Transverse colon (tissue), 4 donors: ENCODE measurements around the gene LRRN4CL. TPM values are rescaled to one million over a fixed set of nuclear protein-coding genes. Genes with fewer than 3 reads are reported as not detected.

Experiments used
- DNase-seq: peaks from one replicate; pipeline ENCODE4 v3.0.0-alpha.2; 2019
- H3K27ac ChIP-seq, 4 donors: fragments of 200-600 bp; sonication (generic); 2 replicates each; pipeline ENCODE4 v1.5.1; 2016 to 2018; ENCODE audit warnings: inconsistent platforms in 4 of 4
- H3K27me3 ChIP-seq: fragments of 200-600 bp; sonication (generic); 2 replicates; pipeline ENCODE4 v1.5.1; 2017; ENCODE audit warnings: inconsistent platforms
- H3K36me3 ChIP-seq, 4 donors: fragments of 200-600 bp; sonication (generic); 2 replicates each; pipeline ENCODE4 v1.5.1; 2017 to 2019; ENCODE audit warnings: inconsistent platforms in 4 of 4
- H3K4me1 ChIP-seq, 4 donors: fragments of 200-600 bp; sonication (generic); 2 replicates each; pipeline ENCODE4 v1.5.1; 2017 to 2020; ENCODE audit warnings: inconsistent platforms in 4 of 4
- H3K4me3 ChIP-seq, 4 donors: fragments of 200-600 bp; sonication (generic); 1 replicate in 1 of 4; 2 replicates in 3 of 4; pipeline versions ENCODE4 v1.5.1 to v1.6.1; 2017 to 2019; ENCODE audit warnings: inconsistent platforms in 4 of 4
- H3K9me3 ChIP-seq, 2 donors: fragments of 200-600 bp; sonication (generic); 2 replicates each; pipeline ENCODE4 v1.5.1; 2017 to 2019; ENCODE audit warnings: inconsistent platforms in 2 of 2
- EP300 ChIP-seq: sonication (generic); formaldehyde crosslinking; IDR thresholded peaks from one replicate; pipeline ENCODE4 v1.6.1; 2017; ENCODE audit warnings: antibody characterized with exemption, low read depth
- POLR2A ChIP-seq: fragments of 450-650 bp; IDR thresholded peaks from one replicate; pipeline ENCODE4 v1.6.1; 2016; ENCODE audit warnings: antibody characterized with exemption, mild to moderate bottlenecking, moderate library complexity
- POLR2AphosphoS5 ChIP-seq, 3 donors: sonication (generic); formaldehyde crosslinking; IDR thresholded peaks; one replicate each; pipeline ENCODE4 v1.6.1; 2016; ENCODE audit warnings: antibody characterized with exemption in 3 of 3
- WGBS, 2 donors: methylation state at CpG; one replicate each; pipeline ENCODE4 v1.1.5; 2018; ENCODE audit warnings: low coverage in 1 of 2; 5-methylcytosine and 5-hydroxymethylcytosine counted together
- in situ Hi-C, 4 donors: fragments of 200-750 bp; cut with MboI; loops; one replicate each; pipeline versions ENCODE4 v1.15.0 to v1.15.1; 2017; ENCODE audit warnings: low sequenced_read_pairs in 3 of 4, low pct_ligation_motif_present in 1 of 4, low pct_unique_long_range_greater_than_20kb in 1 of 4
- intact Hi-C: fragments of 100-400 bp; cut with DNase I; formaldehyde crosslinking; loops from one replicate; pipeline ENCODE4 v1.15.1; 2023; ENCODE audit warnings: low total_unique reads
- total RNA-seq, 4 donors: library from RNA; depleted of rRNA; stranded (reverse); fragments of >200 nt; gene quantifications; one replicate each; pipeline ENCODE4 v1.1.0, GENCODE V29; 2016
- TF ChIP-seq, protein P1 (sequence below), 5 experiments: fragments of 200-600 bp in 3 of 5; fragments of 450-650 bp in 2 of 5; sonication (generic) in 3 of 5; IDR thresholded peaks; 1 replicate in 2 of 5; 2 replicates in 3 of 5; pipeline ENCODE4 v1.5.1; 2016 to 2017; ENCODE audit warnings: antibody characterized with exemption in 5 of 5, inconsistent platforms in 3 of 5, mild to moderate bottlenecking in 2 of 5, moderate library complexity in 1 of 5

LRRN4CL gene
- total RNA-seq, 4 donors from 2014 or later: 8.2 to 24.7 (median 9.0) TPM

DNA sequence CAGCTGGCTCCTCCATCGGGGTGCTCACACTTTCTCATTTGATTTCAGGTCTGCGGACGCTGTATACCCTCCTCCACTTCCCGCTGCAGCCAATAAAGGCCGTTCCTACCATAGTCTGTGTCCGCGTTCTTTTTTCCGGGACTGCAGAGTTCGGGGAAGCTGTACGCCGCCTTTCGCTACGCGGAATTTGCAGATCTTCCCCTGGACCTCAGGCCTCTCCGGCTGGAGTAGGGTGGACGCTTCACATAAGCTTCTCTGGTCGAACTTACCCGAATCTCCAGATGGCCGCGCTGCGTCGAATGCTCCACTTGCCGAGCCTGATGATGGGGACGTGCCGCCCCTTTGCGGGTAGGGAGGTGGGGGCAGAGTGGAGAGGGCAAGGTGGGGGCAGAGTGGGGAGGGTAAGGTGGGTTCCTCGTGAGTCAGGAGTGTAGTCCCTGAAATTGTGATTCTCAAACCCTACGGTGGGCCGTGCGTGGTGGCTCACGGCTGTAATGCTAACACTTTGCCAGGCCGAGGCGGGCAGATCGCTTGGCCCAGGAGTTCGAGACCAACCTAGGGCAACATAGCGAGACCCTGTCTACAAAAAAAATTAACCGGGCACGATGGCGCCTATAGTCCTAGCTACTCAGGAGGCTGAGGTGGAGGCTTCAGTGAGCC is 23.6 kb downstream of the LRRN4CL start:
- Histone ChIP-seq H3K4me1 (peaks cover 18 to 56% (median 43%) of the 10 kb centered on the region in 4 donors), H3K27me3 (no peaks in the 10 kb centered on the region), H3K27ac (peak overlapping the region; percentile 93 to 97 (median 94)), H3K4me3 (peak overlapping the region; percentile 55 to 77 (median 68)), H3K36me3 (peaks cover 0 to 6% (median 0%) of the 10 kb centered on the region in 4 donors), H3K9me3 (no peaks in the 10 kb centered on the region)
- intact Hi-C loops (no loop called here), in situ Hi-C loops (no loop called here)
- peak; percentile 54 for DNase-seq
- WGBS, 2 donors: 2% methylated on average over 39 of the region's 39 CpGs; no CpG with 5 or more reads in 1 of the 2 donors
- TF ChIP-seq POLR2A: no peak

DNA sequence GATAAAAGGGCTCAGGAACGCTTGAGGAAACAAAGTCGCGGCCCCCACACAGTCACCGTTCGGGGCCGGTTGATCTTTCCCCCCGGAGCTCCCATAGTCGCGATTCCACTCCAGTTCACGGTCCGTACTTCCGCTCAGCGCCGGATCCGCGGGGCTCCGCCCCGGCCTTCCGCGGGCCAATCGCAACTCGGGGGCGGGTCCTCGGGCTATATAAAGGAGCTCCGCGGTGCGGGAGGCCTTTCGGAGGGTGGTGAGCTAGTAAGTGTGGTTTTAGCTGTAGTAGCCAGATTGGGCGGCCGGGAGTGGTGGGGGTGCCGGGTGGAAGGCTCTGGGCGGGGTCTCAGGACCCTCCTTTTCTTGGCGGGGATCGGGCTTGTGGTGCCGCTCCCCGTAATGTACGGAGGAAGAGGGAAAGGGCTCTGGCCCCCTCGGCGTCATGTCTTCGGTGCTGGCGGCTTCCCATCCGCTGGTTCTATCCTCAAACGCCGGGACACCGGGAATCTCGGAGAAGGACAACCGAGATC is 24.2 kb downstream of the LRRN4CL start, which contains the start of the genes C11orf98 and CSKMT:
TSS of gene C11orf98 (minus strand) at position 136 of the 524 bp plus-strand sequence. CDS start at position 95, 41 bp downstream.
TSS of gene CSKMT (plus strand) at position 238 of the 524 bp plus-strand sequence. CDS start 568 bp downstream, outside the sequence.
- peak; percentile 99 for TF ChIP-seq POLR2A
- TF ChIP-seq EP300: no peak
- TF ChIP-seq, protein P1, sequence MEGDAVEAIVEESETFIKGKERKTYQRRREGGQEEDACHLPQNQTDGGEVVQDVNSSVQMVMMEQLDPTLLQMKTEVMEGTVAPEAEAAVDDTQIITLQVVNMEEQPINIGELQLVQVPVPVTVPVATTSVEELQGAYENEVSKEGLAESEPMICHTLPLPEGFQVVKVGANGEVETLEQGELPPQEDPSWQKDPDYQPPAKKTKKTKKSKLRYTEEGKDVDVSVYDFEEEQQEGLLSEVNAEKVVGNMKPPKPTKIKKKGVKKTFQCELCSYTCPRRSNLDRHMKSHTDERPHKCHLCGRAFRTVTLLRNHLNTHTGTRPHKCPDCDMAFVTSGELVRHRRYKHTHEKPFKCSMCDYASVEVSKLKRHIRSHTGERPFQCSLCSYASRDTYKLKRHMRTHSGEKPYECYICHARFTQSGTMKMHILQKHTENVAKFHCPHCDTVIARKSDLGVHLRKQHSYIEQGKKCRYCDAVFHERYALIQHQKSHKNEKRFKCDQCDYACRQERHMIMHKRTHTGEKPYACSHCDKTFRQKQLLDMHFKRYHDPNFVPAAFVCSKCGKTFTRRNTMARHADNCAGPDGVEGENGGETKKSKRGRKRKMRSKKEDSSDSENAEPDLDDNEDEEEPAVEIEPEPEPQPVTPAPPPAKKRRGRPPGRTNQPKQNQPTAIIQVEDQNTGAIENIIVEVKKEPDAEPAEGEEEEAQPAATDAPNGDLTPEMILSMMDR (IDR thresholded peaks at IDR 0.05): no peak
- TF ChIP-seq POLR2AphosphoS5 (IDR thresholded peaks at IDR 0.05): peak; percentile 98 to 100 (median 100)
- intact Hi-C loops (no loop called here), in situ Hi-C loops (no loop called here)
- Histone ChIP-seq H3K4me3 (peak within 1 kb of the TSS; percentile 55 to 77 (median 72)), H3K9me3 (no peaks in the 10 kb centered on the region), H3K27me3 (no peaks in the 10 kb centered on the region), H3K27ac (peak within 1 kb of the TSS; percentile 93 to 97 (median 94)), H3K36me3 (peaks cover 0 to 6% (median 0%) of the 10 kb centered on the region in 4 donors), H3K4me1 (peaks cover 18 to 50% (median 37%) of the 10 kb centered on the region in 4 donors)
- 0% methylated on average over 44 of the region's 47 CpGs; no CpG with 5 or more reads in 1 of the 2 donors for WGBS, 2 donors
- peak; percentile 97 for DNase-seq

DNA sequence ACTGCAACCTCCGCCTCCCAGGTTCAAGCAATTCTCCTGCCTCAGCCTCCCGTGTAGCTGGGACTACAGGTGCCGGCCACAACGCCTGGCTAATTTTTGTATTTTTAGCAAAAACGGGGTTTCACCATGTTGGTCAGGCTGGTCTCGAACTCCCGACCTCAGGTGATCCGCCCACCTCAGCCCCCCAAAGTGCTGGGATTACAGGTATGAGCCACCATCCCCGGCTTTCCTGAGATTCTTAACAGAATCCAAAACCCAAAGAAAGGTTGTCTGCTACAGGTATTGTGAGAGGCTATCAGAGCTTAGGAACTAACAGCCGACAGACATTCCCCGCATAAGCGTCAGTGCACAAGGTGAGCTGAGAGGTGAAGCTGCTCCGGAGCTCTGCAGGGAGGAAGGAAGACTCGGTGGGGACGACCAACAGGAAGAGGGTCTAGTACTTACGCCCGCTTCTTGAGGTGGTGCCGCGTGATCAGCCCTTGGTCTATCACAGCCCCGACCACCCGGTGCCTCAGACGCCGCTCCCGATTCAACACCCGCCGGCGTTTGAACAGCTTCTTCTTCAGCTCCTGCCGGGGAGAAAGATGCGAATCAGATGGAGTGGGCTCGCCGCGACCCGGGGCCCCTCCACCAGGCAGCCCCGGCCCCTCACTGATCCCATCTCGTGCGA is 24.8 kb downstream of the LRRN4CL start:
- Histone ChIP-seq H3K27ac (peak overlapping the region; percentile 93 to 97 (median 94)), H3K9me3 (no peaks in the 10 kb centered on the region), H3K4me1 (peaks cover 18 to 44% (median 33%) of the 10 kb centered on the region in 4 donors), H3K4me3 (peak overlapping the region; percentile 55 to 77 (median 72)), H3K27me3 (no peaks in the 10 kb centered on the region), H3K36me3 (peaks cover 0 to 6% (median 0%) of the 10 kb centered on the region in 4 donors)
- TF ChIP-seq EP300 (no peak), POLR2AphosphoS5 (IDR thresholded peaks at IDR 0.05) (no peak), POLR2A (no peak)
- TF ChIP-seq, protein P1 (IDR thresholded peaks at IDR 0.05): no peak
- WGBS, 2 donors: 1% methylated on average over 30 of the region's 36 CpGs; no CpG with 5 or more reads in 1 of the 2 donors
- DNase-seq: peak; percentile 74
- in situ Hi-C loops (no loop called here), intact Hi-C loops (no loop called here)

DNA sequence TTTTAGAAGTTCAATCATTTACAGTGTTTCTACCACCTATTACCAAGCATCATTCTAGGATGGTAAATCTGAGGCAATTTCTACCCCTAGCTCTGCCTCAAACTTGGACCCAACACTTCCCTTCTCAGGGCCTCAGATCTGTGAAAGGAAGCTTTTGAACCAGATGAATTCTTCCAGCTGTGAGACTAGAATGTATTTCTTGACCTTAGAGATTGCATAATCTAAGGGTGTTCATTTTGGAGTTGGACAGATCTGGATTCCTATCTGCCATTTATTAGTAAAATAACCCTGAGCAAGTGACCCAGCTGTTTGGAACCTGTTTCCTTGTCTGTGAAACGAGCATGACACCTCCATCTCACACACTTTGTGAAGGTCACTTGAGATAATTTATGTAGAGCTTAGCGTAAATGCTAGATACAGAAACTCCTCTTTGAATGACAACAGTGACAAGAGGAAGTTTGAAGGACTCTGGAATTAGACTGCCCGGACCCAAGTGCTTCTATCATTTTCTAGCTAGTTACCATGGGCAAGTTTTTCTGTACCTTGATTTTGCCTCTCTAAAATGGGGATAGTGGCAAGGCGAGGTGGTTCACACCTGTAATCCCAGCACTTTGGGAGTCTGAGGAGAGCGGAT is 32.4 kb downstream of the LRRN4CL start:
- Histone ChIP-seq H3K27me3 (no peaks in the 10 kb centered on the region), H3K4me1 (peaks cover 5 to 12% (median 8%) of the 10 kb centered on the region in 4 donors), H3K9me3 (no peaks in the 10 kb centered on the region), H3K36me3 (no peaks in the 10 kb centered on the region), H3K4me3 (no peak overlapping the region), H3K27ac (no peak overlapping the region)
- in situ Hi-C loops (no loop called here), intact Hi-C loops (no loop called here)
- TF ChIP-seq, protein P1 (IDR thresholded peaks at IDR 0.05): no peak
- TF ChIP-seq POLR2AphosphoS5 (IDR thresholded peaks at IDR 0.05): no peak
- TF ChIP-seq EP300: no peak
- TF ChIP-seq POLR2A: no peak
- DNase-seq: no peak
- 67 to 71% methylated on average over 5 of the region's 5 CpGs for WGBS, 2 donors
